Activated naive CD8-positive, alpha-beta T cell treated with anti-CD3 and anti-CD28 coated beads, Interleukin-2, amount 50 U/mL, for 16 hours (primary cell): ENCODE measurements around the gene OR6N2.

Source experiments
- DNase-seq: peaks from one replicate; pipeline ENCODE4 v3.0.0-alpha.2; 2020; ENCODE audit warnings: low read depth, low spot score

OR6N2 gene

GRCh38 chr1:158754420-158754819, 26.6 kb downstream of the OR6N2 start, which contains the start of gene OR6K6:
Gene OR6K6, plus strand, starts transcription at chr1:158754720. Its CDS starts 168 bp downstream, at chr1:158754888.
- no peak for DNase-seq

GRCh38 chr1:158752155-158752712, 28.8 kb downstream of the OR6N2 start:
- no peak for DNase-seq

GRCh38 chr1:158735848-158736247, 45.2 kb downstream of the OR6N2 start:
- no peak for DNase-seq

- DNase-seq, result no peak
Observed at GRCh38 chr1:158732524-158732923, 48.5 kb downstream of the OR6N2 start.

GRCh38 chr1:158731707-158732106, 49.3 kb downstream of the OR6N2 start:
- DNase-seq, result no peak

GRCh38 chr1:158730453-158730852, 50.6 kb downstream of the OR6N2 start:
- DNase-seq, result no peak

- DNase-seq, result no peak
Observed at GRCh38 chr1:158728510-158729225, 52.3 kb downstream of the OR6N2 start.

- no peak for DNase-seq
Observed at GRCh38 chr1:158724442-158724841, 56.6 kb downstream of the OR6N2 start.
